Right kidney (tissue), 1 donor: ENCODE measurements around the gene CLEC2L.
"Not testable (repeated sequence)": the region's sequence is repeated elsewhere in the genome, so short reads cannot be mapped to it uniquely, and the experiment has no call there.

ENCODE experiments used
- DNase-seq: peaks from one replicate; pipeline ENCODE4 v3.0.0-alpha.2; 2016

Gene CLEC2L

GRCh38 chr7:139522830-139523198 is 671 bp upstream of the CLEC2L start:
- no peak for DNase-seq

DNA sequence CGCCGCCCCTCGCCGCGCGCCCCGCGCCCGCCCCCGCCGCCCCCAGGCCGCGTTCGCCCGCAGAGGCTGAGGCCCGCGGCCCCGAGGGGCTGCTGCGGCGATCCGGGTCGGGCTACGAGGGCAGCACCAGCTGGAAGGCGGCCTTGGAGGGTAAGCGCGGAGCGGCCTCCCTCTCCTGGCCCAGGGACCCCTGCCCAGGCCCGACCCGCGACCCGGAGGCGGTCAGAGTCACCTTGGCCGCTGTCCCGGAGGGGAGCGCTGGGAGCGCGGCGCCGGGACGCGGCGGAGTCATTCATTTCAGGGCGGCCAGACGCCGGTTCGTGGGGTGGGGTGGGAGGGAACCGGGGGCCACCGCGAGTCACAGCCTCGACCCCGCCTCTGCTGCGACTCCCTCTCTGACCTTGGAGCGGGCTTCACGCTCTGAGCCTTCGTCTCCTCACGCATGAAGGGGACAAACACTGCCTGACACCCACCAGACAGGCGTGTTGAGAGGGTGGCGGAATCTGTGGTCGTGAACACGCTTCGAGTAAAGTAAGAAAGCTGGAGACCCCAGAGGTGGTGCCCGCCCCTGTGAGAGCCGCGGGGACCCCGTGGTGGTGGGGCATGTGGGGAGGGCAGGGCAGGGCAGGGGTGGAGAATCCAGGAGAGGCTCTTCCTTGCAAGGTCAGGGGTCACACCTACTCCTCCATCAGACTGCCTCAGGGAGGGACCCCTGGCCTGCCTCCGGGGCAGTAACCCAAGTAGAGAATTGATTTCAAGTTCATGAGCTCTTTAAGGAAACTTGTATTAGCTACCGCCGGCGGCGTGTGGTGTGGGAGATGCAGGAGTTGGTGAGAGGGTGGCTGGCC is 707 bp downstream of the CLEC2L start:
- DNase-seq: peak; percentile 44

DNA sequence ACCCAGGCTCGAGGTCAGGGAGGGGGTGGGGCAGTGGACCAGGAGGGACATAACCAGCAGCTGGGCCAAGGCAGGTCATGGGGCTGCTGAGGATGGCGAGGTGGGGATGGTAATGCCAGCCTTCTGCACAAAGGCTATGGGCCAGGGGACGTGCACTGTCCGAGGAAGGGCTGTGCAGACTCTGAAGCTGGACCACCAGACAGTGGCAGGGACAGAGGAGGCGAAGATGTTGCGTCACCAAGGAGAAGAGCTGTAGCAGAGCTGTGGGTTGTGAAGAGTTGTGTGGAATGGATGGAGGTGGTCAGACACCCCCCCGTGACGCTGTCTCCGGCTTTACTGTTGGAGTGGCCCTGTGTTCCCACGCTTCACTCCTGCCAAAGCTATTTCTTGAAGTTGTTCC is 1.8 kb downstream of the CLEC2L start:
- no peak for DNase-seq

DNA sequence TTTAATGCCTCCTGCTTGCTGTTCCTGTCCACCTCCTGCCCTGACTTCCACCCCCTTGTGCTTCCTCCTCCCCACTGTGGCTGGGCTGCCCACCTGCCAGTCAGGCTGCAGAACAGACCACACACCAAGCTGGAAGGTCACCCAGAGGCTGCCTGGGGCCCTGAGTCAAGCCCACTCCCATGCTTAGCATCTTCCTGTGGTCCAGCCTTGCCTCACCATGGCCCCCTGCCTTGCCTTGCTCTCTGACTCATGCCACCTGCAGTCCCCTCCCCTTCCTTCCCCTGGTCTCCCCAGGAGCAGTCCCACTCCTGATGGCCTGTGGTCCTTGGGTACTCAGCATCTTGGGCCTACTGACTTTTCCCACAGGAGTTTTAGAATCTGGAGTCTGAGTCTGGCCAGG is 2.3 kb downstream of the CLEC2L start:
- no peak for DNase-seq

DNA sequence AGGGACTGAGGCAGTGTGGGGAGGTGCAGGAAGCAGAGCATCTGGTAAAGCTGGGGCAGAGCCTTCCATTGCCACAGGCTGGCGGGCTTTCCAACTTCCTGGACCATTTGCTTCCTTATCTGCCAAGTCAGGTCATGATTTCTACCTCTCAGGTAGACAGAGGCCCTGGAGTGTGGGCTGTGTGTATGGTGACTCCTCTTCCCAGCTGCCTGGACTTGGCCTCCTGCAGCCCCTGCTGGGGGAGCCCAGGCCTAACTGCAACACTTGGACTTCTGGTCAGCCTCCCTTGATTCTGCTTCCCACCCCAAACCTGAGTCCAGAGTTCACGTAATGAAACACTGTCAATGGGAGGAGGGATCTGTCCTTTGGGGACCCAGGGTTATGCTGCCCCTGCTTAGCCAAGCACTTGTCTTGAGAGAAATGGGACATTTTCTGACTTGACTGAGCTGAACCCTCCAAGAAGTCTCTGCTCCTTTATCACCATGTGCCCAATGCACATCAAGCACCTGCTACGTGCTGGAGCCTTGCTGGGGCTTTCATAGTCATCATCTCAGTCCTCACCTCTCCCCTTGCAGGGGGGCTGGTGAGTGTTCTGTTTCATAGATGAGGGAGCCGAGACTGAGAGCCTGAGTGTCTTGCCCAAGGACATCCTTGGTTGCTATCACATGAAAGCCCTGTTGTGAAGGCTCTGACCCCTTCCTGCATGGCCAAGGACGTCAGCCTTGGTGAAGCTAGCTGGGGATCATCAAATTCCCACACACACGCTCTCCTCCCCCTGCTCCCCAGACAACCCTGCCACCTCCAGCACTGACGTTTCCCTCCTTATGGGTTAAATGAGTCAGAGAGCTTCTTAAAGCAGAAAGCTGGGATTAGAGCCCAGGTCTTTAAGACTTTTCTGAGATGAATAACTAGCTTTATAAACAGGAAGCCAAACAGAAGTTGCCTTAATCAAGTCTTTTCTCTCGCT is 3.4 kb downstream of the CLEC2L start:
- no peak for DNase-seq

DNA sequence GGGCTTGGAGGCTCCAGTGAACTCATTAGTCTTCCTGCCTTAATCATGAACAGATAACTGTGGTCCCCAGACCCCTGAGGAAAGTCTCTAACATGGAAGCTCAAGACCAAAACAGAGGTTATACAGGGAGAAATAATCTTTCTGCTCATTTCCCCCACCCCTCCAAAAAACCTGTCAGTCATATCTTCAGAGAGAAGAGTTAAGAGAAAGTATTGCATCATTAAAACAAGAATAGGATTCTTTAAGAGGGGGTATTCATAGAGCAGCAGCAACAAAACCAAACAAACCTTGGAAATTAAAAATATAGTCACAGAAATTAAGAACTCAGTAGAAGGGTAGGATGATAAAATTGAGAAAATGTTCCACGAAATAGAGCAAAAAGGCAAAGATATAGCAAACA is 7.6 kb downstream of the CLEC2L start:
- DNase-seq: no peak

DNA sequence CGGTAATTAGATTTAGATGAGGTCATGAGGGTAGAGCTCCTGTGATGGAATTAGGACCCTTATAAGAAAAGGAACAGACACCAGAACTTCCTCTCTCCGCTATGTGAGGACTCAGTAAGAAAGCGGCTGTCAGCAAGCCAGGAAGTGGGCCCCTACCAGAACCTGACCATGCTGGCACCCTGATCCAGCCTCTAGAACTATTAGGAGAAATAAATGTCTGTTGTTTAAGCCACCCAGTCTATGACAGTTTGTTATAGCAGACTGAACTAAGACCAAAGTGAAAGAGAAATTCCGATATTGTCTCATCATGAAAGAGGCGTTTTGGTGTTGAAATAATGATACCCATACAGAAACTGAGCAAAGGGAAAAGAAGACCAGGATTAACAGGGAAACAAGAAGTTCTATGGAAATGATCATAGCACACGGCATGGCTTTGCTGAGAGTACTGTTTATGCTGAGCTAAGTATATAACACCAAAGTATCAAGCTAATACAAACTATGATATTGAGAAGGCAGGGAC is 9.2 kb downstream of the CLEC2L start:
- DNase-seq: no peak

GRCh38 chr7:139534096-139534495 is 10.6 kb downstream of the CLEC2L start:
- no peak for DNase-seq

DNA sequence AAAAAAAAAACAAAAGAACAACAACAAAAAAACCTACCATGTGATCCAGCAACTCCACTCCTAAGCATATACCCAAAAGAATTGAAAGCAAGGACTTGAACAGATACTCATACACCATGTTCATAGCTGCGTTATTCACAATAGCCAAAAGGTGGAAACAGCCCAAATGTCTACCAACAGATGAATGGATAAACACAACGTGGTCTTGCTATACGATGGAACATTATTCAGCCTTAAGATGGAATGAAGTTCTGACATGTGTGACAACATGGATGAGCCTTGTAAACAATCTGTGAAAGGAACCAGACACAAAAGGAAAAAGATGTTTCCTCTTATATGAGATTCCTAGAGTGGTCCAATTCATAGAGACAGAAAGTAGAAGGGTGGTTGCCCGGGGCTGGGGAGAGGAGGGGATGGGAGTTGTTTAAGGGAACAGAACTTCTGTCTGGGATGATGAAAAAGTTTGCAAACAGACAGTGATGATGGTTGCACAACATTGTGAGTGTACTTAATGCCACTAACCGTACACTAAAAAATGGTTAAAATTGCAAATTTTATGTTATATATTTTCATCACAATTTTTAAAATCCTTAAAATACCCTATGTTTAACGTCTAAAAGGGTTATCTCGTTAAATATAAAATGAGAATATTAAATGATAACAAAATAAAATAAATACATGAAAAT is 11.6 kb downstream of the CLEC2L start:
- no peak for DNase-seq

DNA sequence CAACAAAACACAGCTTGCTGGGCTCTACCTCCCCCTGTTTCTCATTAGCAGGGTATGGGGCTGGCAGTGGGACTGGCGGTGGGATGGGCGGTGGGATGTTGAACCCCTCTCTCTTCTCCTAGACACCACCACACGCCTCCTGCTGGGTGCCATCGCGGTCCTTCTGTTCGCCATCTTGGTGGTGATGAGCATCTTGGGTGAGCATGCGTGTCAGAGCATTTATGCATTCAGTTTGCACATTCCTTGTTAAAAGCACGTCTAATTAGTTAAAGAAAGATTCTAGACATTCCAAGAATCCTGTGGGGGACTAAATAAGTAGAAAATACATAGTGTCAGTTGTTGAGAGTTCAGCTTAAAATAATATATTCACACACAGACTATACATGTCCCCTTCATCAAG is 12.7 kb downstream of the CLEC2L start:
- no peak for DNase-seq

DNA sequence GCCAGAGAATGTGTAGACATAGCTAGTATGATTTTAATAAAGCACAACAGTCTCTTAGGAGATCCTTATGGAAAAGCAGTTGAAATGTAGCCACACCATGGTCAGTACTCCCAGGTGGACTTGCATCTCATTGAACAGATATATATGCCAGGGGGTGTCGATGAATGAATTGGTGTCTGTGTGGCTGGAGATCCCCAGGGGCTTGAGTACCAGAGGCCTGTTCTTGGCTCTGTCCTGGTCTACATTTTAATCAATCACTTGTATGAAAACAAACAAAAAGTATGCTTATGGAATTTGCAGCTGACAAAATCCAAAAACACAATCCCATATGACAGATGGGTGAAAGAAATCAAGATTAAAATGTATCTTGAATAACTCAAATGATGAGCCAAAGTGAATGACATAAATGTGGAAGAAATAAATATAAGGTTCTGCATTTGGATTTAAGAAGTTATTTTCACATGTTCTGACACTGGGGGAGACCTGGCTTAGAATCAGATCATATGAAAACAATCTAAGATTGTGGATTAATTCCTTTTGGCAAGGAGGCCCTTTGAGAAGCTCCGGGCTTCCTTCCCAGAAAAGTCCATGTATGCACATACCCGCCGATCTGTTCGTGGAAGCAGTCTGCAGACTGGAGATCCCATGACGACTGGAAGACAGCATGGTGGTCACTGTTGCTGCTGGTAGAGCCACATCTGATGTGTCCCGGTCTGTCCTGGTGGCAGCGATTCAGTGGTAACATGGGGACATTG is 15.6 kb downstream of the CLEC2L start:
- DNase-seq: no peak

DNA sequence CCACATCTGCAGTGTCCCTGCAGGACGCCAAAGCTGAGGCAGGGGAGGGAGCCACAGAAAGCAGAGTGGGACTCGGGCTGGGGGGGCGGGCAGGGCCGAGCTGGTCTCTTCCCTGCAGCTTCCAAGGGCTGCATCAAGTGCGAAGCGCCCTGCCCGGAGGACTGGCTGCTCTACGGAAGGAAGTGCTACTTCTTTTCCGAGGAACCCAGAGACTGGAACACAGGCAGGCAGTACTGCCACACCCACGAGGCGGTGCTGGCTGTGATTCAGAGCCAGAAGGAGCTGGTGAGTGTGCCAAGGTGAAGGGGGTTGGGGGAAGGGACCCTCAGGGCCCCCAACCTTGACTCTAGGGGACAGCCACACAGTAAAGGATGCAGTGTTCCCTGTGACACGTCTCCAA is 16.7 kb downstream of the CLEC2L start:
- DNase-seq: no peak

DNA sequence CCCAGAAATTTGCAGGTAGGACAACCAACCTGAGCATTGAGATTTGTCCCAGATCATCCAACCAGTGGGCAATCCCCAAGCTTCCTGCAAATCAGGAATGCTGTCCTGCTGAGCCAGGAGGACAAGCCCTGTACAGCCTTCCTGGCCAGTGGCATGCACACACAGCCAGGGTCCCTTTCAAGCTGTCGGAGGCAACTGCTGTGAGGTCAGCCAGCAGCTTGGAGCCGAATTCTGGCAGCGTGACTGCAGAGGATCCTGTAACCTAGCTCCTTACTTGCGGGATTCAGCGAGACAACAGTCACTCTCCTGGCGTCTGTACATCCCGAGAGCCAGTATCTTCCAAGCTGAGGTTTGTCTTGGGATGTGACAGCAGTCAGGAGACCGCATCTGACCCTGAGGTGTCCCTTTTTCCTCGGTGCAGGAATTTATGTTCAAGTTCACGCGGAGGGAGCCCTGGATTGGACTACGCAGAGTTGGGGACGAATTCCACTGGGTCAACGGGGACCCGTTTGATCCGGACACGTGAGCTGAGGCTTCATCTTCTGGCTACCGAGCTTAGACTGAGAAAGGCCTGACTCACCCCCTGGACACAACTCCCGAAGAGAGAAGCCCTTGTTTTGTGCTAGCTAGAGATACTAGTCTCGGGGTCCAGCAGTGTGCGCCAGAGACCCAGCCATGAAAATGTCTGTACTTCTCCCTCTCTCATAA is 18.3 kb downstream of the CLEC2L start:
- no peak for DNase-seq

DNA sequence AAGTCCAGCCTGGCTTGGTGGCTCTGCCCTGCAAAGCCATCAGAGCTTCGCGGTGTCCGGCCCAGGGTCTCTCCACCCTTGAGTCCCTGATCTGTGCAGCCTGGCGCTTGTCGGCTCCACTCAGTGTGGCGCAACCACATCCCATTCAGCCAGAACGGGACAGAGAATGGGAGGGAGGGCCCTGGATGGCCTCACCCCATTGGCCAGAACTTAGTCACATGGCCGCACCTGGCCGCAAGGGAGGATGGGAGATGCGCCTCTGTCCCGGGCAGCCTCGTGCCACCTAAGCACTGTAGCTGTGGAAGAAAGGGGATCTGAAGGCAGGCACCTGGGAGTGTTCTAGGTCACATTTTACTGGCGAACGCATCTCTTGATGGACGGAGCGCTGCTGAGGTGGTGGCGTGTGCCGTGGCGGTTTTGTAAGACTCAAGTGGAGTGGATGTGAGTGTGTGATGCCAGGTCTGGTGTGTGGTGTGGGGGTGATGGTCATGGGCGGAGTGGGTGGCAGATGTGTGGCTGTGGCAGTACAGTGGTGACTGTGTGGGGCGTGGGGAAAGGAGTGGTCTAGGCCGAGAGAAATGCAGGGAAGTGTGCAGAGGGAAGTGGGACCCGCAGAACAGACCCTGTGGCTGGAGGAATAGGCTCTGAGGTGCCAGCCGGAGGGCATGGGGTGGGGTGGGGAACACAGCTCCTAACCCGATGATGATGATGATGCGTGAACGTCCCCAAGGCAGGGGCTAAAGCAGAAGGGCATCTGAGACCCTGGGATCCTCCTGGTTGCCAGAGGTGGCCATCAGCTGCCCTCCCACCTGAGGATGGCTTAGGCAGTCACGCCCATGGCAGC is 19.0 kb downstream of the CLEC2L start:
- DNase-seq: no peak

- DNase-seq: no peak
Observed at GRCh38 chr7:139543801-139544603, 20.5 kb downstream of the CLEC2L start.

DNA sequence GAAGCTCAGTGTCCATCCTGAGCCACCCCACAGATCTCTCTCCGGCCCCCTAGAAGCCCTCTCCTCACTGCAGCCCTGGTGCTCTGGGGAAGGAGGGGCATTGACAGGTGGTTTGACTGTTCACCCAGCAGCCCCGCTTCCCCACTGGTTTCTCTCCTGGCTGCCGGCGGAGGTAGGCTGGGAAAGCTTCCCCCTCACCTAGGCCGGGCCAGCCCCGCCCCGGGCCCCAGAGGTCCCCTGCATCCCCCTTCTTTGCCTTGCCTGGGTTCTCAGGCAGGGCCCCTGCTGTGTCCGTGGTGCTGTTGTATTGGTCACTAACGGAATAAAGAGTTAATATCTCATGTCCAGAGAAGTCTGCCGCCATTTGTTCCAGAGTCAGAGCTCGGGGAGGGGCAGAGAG is 21.2 kb downstream of the CLEC2L start:
- DNase-seq: no peak

DNA sequence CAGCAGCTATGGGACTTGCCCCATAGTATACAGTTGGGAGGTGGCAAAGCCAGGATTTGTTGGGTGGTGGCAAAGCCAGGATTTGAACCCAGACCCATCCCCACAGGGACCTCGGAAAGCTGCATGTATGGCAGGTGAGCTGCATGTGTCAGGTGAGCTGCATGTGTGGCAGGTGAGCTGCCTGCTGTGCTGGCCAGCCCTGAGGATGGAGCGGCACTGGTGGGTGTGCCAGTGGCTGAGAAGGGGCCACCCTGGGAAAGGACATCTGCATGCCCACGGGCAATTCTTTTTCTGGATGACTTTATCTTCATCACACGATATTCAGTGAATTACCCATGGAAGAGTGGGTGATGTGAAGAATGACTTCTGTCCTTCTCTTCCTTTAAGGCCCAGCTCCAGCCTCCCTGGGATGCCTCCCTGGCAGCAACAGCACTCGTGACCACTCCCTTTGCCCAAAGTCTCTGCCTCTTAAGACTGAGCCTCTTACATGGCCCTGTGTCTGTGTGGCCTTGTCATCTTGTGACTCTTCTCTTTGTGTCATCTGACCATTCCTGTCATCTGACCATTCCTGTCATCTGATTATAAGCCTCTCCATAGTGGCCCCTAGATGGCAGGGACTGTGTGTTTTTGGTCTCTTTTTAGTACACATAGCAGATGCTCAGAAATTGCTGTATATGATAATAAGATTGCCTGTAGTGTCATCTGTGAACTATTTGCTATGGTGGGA is 25.0 kb downstream of the CLEC2L start:
- no peak for DNase-seq

- DNase-seq: not testable (repeated sequence)
Observed at GRCh38 chr7:139553991-139554700, 30.7 kb downstream of the CLEC2L start.
